Measurements from ENCODE around the gene PPP1R14C. TPM values are rescaled to one million over a fixed set of nuclear protein-coding genes. Genes with fewer than 3 reads are reported as not detected.

The PPP1R14C gene
- total and polyA plus RNA-seq, 2 donors (not counting 1 experiment from before 2014, with no cell fraction given), result 0.17 TPM; not detected in 1

DNA sequence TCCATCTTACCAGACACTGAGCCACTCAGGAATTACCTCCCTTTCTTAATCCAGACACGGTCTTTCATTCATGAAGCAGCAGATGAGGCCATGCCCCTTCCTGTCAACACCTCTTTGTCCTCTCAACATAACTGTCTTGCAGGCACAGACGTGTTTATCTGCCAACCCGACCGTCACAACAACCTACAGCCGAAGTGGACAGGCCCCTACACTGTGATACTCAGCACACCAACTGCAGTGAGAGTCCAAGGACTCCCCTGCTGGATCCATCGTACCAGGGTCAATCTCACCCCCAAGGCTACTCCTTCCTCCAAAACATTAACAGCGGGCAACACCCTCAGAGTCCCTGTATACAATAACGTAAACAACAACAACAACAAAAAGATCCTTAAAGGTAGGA, 43.3 kb upstream of the PPP1R14C start:
- H3K27me3 ChIP-seq (ENCODE audit: control insufficient read depth, insufficient read depth, low read length), result no peaks in the 10 kb centered on the region
- H3K9ac ChIP-seq (ENCODE audit: insufficient read depth, low read length), result no peak overlapping the region
- H2AFZ ChIP-seq (ENCODE audit: low read length), result no peak overlapping the region
- no peaks in the 10 kb centered on the region for H3K79me2 ChIP-seq (ENCODE audit: control insufficient read depth, insufficient read depth, low read length)
- H3K4me1 ChIP-seq (ENCODE audit: control insufficient read depth, extremely low read depth, insufficient read depth, low read length), result no peaks in the 10 kb centered on the region
- no peaks in the 10 kb centered on the region for H4K20me1 ChIP-seq (ENCODE audit: control insufficient read depth, extremely low read depth, insufficient read depth, low read length)
- no peak overlapping the region for H3K27ac ChIP-seq (ENCODE audit: insufficient read depth, low read length)
- no peak overlapping the region for H3K4me2 ChIP-seq (ENCODE audit: extremely low read depth, insufficient read depth, low read length)
- TF ChIP-seq, protein P1, sequence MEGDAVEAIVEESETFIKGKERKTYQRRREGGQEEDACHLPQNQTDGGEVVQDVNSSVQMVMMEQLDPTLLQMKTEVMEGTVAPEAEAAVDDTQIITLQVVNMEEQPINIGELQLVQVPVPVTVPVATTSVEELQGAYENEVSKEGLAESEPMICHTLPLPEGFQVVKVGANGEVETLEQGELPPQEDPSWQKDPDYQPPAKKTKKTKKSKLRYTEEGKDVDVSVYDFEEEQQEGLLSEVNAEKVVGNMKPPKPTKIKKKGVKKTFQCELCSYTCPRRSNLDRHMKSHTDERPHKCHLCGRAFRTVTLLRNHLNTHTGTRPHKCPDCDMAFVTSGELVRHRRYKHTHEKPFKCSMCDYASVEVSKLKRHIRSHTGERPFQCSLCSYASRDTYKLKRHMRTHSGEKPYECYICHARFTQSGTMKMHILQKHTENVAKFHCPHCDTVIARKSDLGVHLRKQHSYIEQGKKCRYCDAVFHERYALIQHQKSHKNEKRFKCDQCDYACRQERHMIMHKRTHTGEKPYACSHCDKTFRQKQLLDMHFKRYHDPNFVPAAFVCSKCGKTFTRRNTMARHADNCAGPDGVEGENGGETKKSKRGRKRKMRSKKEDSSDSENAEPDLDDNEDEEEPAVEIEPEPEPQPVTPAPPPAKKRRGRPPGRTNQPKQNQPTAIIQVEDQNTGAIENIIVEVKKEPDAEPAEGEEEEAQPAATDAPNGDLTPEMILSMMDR (conservative IDR thresholded peaks at IDR 0.05 in 1 of 2, IDR thresholded peaks at IDR 0.05 in 1 of 2; ENCODE audit: low read depth in 1 of 2, low read length in 2 of 2), result no peak
- TF ChIP-seq EZH2 (IDR thresholded peaks at IDR 0.05; ENCODE audit: low read length, missing control alignments), result no peak
- H3K9me3 ChIP-seq (ENCODE audit: control insufficient read depth, insufficient read depth, low read depth, low read length), result no peaks in the 10 kb centered on the region
- DNase-seq (ENCODE audit: low read depth in 2 of 2), result no peak
- no peak overlapping the region for H3K4me3 ChIP-seq (replicated peaks in 1 of 4; ENCODE audit: control extremely low read depth in 1 of 4, insufficient read depth in 1 of 4, low read depth in 3 of 4, low read length in 4 of 4)
- H3K36me3 ChIP-seq (ENCODE audit: control insufficient read depth, insufficient read depth, low read length), result no peaks in the 10 kb centered on the region

DNA sequence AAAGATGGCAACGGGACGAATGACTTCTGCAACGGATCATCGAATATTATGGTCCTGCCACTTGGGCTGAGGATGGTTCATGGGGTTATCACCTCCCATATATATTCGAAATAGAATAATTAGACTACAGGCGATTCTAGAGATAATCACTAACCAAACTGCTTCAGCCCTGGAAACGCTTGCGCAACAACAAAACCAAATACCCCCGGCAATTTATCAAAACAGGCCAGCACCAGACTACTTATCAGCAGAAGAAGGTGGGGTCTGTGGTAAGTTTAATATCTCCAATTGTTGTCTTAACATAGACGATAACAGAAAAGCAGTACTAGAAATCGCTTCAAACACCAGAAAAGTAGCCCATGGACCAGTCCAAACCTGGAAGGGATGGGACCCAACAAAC, 42.9 kb upstream of the PPP1R14C start:
- H3K27ac ChIP-seq (ENCODE audit: insufficient read depth, low read length), result no peak overlapping the region
- no peaks in the 10 kb centered on the region for H3K36me3 ChIP-seq (ENCODE audit: control insufficient read depth, insufficient read depth, low read length)
- no peak overlapping the region for H3K4me3 ChIP-seq (replicated peaks in 1 of 4; ENCODE audit: control extremely low read depth in 1 of 4, insufficient read depth in 1 of 4, low read depth in 3 of 4, low read length in 4 of 4)
- no peaks in the 10 kb centered on the region for H3K79me2 ChIP-seq (ENCODE audit: control insufficient read depth, insufficient read depth, low read length)
- TF ChIP-seq EZH2 (IDR thresholded peaks at IDR 0.05; ENCODE audit: low read length, missing control alignments), result no peak
- TF ChIP-seq, protein P1 (conservative IDR thresholded peaks at IDR 0.05 in 1 of 2, IDR thresholded peaks at IDR 0.05 in 1 of 2; ENCODE audit: low read depth in 1 of 2, low read length in 2 of 2), result no peak
- H3K4me1 ChIP-seq (ENCODE audit: control insufficient read depth, extremely low read depth, insufficient read depth, low read length), result no peaks in the 10 kb centered on the region
- H3K9me3 ChIP-seq (ENCODE audit: control insufficient read depth, insufficient read depth, low read depth, low read length), result no peaks in the 10 kb centered on the region
- no peak overlapping the region for H3K9ac ChIP-seq (ENCODE audit: insufficient read depth, low read length)
- no peak overlapping the region for H3K4me2 ChIP-seq (ENCODE audit: extremely low read depth, insufficient read depth, low read length)
- H3K27me3 ChIP-seq (ENCODE audit: control insufficient read depth, insufficient read depth, low read length), result no peaks in the 10 kb centered on the region
- H2AFZ ChIP-seq (ENCODE audit: low read length), result no peak overlapping the region
- no peak for DNase-seq (ENCODE audit: low read depth in 2 of 2)
- no peaks in the 10 kb centered on the region for H4K20me1 ChIP-seq (ENCODE audit: control insufficient read depth, extremely low read depth, insufficient read depth, low read length)

DNA sequence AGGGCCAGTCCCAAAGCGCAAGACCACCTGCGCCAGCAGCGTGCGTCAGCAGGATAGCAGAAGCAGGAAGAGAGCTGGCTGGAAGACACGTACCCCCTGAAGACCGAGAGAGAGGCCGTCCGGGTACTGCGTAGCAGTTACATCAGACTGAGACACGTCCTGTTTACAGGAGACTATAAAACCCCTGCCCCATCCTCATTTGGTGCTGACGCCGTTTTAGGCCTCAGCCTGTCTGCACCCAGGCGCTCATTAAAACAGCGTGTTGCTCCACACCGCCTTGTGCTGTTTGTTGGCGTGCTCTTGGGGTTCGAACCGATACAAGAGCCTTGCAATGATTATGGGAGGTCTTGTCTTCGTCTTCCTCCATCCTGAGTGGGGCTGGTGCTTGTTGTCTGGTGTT, 42.1 kb upstream of the PPP1R14C start:
- no peak overlapping the region for H3K4me3 ChIP-seq (replicated peaks in 1 of 4; ENCODE audit: control extremely low read depth in 1 of 4, insufficient read depth in 1 of 4, low read depth in 3 of 4, low read length in 4 of 4)
- H3K4me1 ChIP-seq (ENCODE audit: control insufficient read depth, extremely low read depth, insufficient read depth, low read length), result no peaks in the 10 kb centered on the region
- DNase-seq (ENCODE audit: low read depth in 2 of 2), result no peak
- H3K27me3 ChIP-seq (ENCODE audit: control insufficient read depth, insufficient read depth, low read length), result no peaks in the 10 kb centered on the region
- H3K27ac ChIP-seq (ENCODE audit: insufficient read depth, low read length), result no peak overlapping the region
- no peak overlapping the region for H3K9ac ChIP-seq (ENCODE audit: insufficient read depth, low read length)
- no peaks in the 10 kb centered on the region for H3K36me3 ChIP-seq (ENCODE audit: control insufficient read depth, insufficient read depth, low read length)
- H2AFZ ChIP-seq (ENCODE audit: low read length), result no peak overlapping the region
- H3K9me3 ChIP-seq (ENCODE audit: control insufficient read depth, insufficient read depth, low read depth, low read length), result no peaks in the 10 kb centered on the region
- H4K20me1 ChIP-seq (ENCODE audit: control insufficient read depth, extremely low read depth, insufficient read depth, low read length), result no peaks in the 10 kb centered on the region
- no peak for TF ChIP-seq EZH2 (IDR thresholded peaks at IDR 0.05; ENCODE audit: low read length, missing control alignments)
- TF ChIP-seq, protein P1 (conservative IDR thresholded peaks at IDR 0.05 in 1 of 2, IDR thresholded peaks at IDR 0.05 in 1 of 2; ENCODE audit: low read depth in 1 of 2, low read length in 2 of 2), result no peak
- H3K4me2 ChIP-seq (ENCODE audit: extremely low read depth, insufficient read depth, low read length), result no peak overlapping the region
- H3K79me2 ChIP-seq (ENCODE audit: control insufficient read depth, insufficient read depth, low read length), result no peaks in the 10 kb centered on the region

Data from fibroblast of lung (primary cell).